Colonic mucosa (tissue), 4 donors: ENCODE results near the gene MEAF6. TPM values are rescaled to one million over a fixed set of nuclear protein-coding genes. Genes with fewer than 3 reads are reported as not detected.

Experiments used
- DNase-seq: peaks from one replicate; pipeline ENCODE4 v3.0.0-alpha.2; 2020
- H3K27ac ChIP-seq: fragments of 200-600 bp; one replicate; pipeline ENCODE4 v1.8.0; 2021
- H3K27me3 ChIP-seq: fragments of 200-600 bp; one replicate; pipeline ENCODE4 v1.8.0; 2021
- H3K36me3 ChIP-seq: fragments of 200-600 bp; one replicate; pipeline ENCODE4 v1.8.0; 2021
- H3K4me1 ChIP-seq: fragments of 200-600 bp; one replicate; pipeline ENCODE4 v1.8.0; 2021; ENCODE audit warnings: mild to moderate bottlenecking
- H3K4me3 ChIP-seq: fragments of 200-600 bp; one replicate; pipeline ENCODE4 v1.8.0; 2021
- H3K9ac ChIP-seq, 2 donors: one replicate each; pipeline ENCODE4 v1.7.0; 2013; ENCODE audit warnings: control low read depth in 2 of 2, low read depth in 2 of 2, low read length in 2 of 2
- H3K9me3 ChIP-seq: fragments of 200-600 bp; one replicate; pipeline ENCODE4 v1.8.0; 2021
- CTCF ChIP-seq: fragments of 200-600 bp; IDR thresholded peaks from one replicate; pipeline ENCODE4 v1.8.0; 2022; ENCODE audit warnings: antibody characterized with exemption, mild to moderate bottlenecking
- intact Hi-C: fragments of 100-400 bp; cut with DNase I; formaldehyde crosslinking; loops from one replicate; pipeline ENCODE4 v1.14.1; 2022
- total RNA-seq, 2 donors: library from RNA; stranded (reverse); fragmentation: NEBNext Ultra II Directional in 1 of 2; extraction: Animal tissue kit (Norgen Biotek cat#: 25700) in 1 of 2; gene quantifications; one replicate each; pipeline ENCODE4 v1.2.1, GENCODE V29; 2021
- donor health status: healthy.
- donor health status: DM: no; HTN: no; CAD: no.
- donor health status: DM: no; HTN: no; CAD: no.

Gene MEAF6
- total RNA-seq, 2 donors from 2014 or later, result 32.9 to 40.6 TPM

- Histone ChIP-seq H3K27ac (peak overlapping the region; percentile 94), H3K27me3 (no peaks in the 10 kb centered on the region), H3K4me3 (peak overlapping the region; percentile 92), H3K36me3 (peaks cover 30% of the 10 kb centered on the region), H3K9ac (peak overlapping the region; percentile 96 to 99), H3K4me1 (peaks cover 12% of the 10 kb centered on the region), H3K9me3 (no peaks in the 10 kb centered on the region)
- intact Hi-C loops, result no loop called here
- no peak for DNase-seq
- TF ChIP-seq CTCF, result no peak
These were observed 36.1 kb downstream of the MEAF6 start for GRCh38 chr1:37478451-37478881.

GRCh38 chr1:37477946-37478345, 36.6 kb downstream of the MEAF6 start:
- Histone ChIP-seq H3K27me3 (no peaks in the 10 kb centered on the region), H3K9me3 (no peaks in the 10 kb centered on the region), H3K4me3 (peak overlapping the region; percentile 92), H3K27ac (peak overlapping the region; percentile 94), H3K9ac (peak overlapping the region; percentile 96 to 99), H3K36me3 (peaks cover 25% of the 10 kb centered on the region), H3K4me1 (peaks cover 12% of the 10 kb centered on the region)
- DNase-seq, result no peak
- no peak for TF ChIP-seq CTCF
- intact Hi-C loops, result no loop called here

- peak overlapping the region; percentile 94 for H3K27ac ChIP-seq
- peak overlapping the region; percentile 92 for H3K4me3 ChIP-seq
- no peaks in the 10 kb centered on the region for H3K9me3 ChIP-seq
- H3K4me1 ChIP-seq, result peaks cover 13% of the 10 kb centered on the region
- peak overlapping the region; percentile 96 to 99 for H3K9ac ChIP-seq
- intact Hi-C loops, result no loop called here
- TF ChIP-seq CTCF, result no peak
- no peaks in the 10 kb centered on the region for H3K27me3 ChIP-seq
- peaks cover 19% of the 10 kb centered on the region for H3K36me3 ChIP-seq
- DNase-seq, result peak; percentile 84
These were observed 37.2 kb downstream of the MEAF6 start for GRCh38 chr1:37477198-37477931.

GRCh38 chr1:37476460-37477197, 37.9 kb downstream of the MEAF6 start:
- H3K4me1 ChIP-seq, result peaks cover 21% of the 10 kb centered on the region
- peak; percentile 90 for DNase-seq
- peak overlapping the region; percentile 96 to 99 for H3K9ac ChIP-seq
- H3K27ac ChIP-seq, result peak overlapping the region; percentile 94
- peak overlapping the region; percentile 92 for H3K4me3 ChIP-seq
- H3K9me3 ChIP-seq, result no peaks in the 10 kb centered on the region
- intact Hi-C loops, result no loop called here
- H3K27me3 ChIP-seq, result no peaks in the 10 kb centered on the region
- TF ChIP-seq CTCF, result no peak
- H3K36me3 ChIP-seq, result peaks cover 12% of the 10 kb centered on the region

GRCh38 chr1:37476087-37476452, 38.5 kb downstream of the MEAF6 start:
- Histone ChIP-seq H3K9me3 (no peaks in the 10 kb centered on the region), H3K4me1 (peaks cover 26% of the 10 kb centered on the region), H3K9ac (peak overlapping the region; percentile 96 to 99), H3K27me3 (no peaks in the 10 kb centered on the region), H3K4me3 (peak overlapping the region; percentile 92), H3K27ac (peak overlapping the region; percentile 94), H3K36me3 (peaks cover 7% of the 10 kb centered on the region)
- TF ChIP-seq CTCF, result no peak
- DNase-seq, result no peak
- intact Hi-C loops, result no loop called here
